Stimulated activated naive CD8-positive, alpha-beta T cell treated with anti-CD3 and anti-CD28 coated beads, Interleukin-15, amount 100 ng/mL, for 72 hours (primary cell): ENCODE results near the gene FH.

ENCODE experiments used
- ATAC-seq: fragments of 150-1000 bp; cut with Tn5 transposase; 2 replicates; pipeline ENCODE4 v1.10.0; 2021; ENCODE audit warnings: mild to moderate bottlenecking, moderate library complexity
- DNase-seq, 2 donors: peaks; one replicate each; pipeline ENCODE4 v3.0.0; 2021 to 2022
- H3K27ac Mint-ChIP-seq, 2 donors: one replicate each; pipeline ENCODE4 v1.8.0; 2022; ENCODE audit warnings: mild to moderate bottlenecking in 2 of 2, mixed read lengths in 2 of 2, moderate library complexity in 2 of 2
- H3K27me3 Mint-ChIP-seq: one replicate; pipeline ENCODE4 v1.8.0; 2022; ENCODE audit warnings: mixed read lengths
- H3K4me1 Mint-ChIP-seq: one replicate; pipeline ENCODE4 v1.8.0; 2022; ENCODE audit warnings: mild to moderate bottlenecking, mixed read lengths
- H3K4me3 Mint-ChIP-seq, 2 donors: one replicate each; pipeline ENCODE4 v1.8.0; 2022; ENCODE audit warnings: mild to moderate bottlenecking in 2 of 2, mixed read lengths in 2 of 2, moderate library complexity in 1 of 2
- H3K9me3 Mint-ChIP-seq, 2 donors: one replicate each; pipeline ENCODE4 v1.8.0; 2022; ENCODE audit warnings: mixed read lengths in 2 of 2

FH gene

GRCh38 chr1:241451956-241452355 lies 67.6 kb downstream of the FH start:
- no peak overlapping the region for H3K4me3 Mint-ChIP-seq
- no peaks in the 10 kb centered on the region for H3K4me1 Mint-ChIP-seq
- peaks cover 0 to 7% of the 10 kb centered on the region in 2 donors for H3K9me3 Mint-ChIP-seq
- peaks cover 8% of the 10 kb centered on the region for H3K27me3 Mint-ChIP-seq
- ATAC-seq: no peak
- no peak for DNase-seq
- H3K27ac Mint-ChIP-seq: no peak overlapping the region
